Keratinocyte (primary cell): Measurements from ENCODE around the gene LRRC27.

ENCODE experiments used
- EZH2 ChIP-seq: IDR thresholded peaks from one replicate; pipeline ENCODE4 v1.6.1; 2012; ENCODE audit warnings: inconsistent platforms, mild to moderate bottlenecking, low read length, moderate library complexity
- TF ChIP-seq, protein P1 (sequence below), 3 experiments: IDR thresholded peaks in 1 of 3; conservative IDR thresholded peaks in 1 of 3; optimal IDR thresholded peaks in 1 of 3; 2 replicates in 2 of 3; 3 replicates in 1 of 3; pipeline versions ENCODE3 to v1.5.1; 2011; ENCODE audit warnings: low read length in 3 of 3, mild to moderate bottlenecking in 3 of 3, moderate library complexity in 2 of 3, control low read depth in 1 of 3, inconsistent platforms in 1 of 3; ENCODE audit not compliant: insufficient read depth in 2 of 3; ENCODE audit errors: extremely low read depth in 1 of 3

DNA sequence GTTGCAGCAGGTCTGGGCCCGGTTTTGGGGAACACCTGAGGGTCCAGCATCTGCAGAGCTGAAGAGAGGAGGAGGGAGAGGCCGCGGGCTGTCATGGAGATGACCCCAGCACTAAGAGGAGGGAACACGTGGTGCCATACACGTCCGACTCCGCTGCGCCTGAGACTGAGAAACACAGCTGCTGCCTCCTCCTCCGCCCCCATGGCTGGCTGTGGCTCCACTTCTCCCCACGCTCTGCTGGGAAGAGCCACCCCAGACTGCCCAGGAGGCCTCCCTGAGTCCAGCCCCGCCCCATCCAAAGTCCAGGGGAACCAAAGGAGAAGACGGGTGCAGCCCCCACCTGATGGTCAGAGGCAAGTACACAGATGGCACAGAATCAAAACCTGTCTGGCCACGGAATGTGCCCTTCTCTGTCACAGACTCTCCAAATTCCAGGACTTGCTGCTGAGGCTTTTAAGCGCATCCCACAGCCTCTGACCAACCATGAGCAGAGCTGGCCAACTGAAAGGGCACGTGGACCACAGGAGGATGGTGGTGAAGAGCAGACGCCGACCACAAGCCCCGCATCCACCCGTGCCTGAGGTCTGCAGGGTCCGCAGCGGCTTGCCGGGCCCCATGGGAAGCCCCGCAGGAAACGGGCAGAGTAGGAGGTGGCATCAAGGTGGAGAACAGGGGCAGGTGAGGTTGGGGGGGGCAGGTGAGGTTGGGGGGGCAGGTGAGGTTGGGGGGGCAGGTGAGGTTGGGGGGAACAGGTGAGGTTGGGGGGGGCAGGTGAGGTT is 48.2 kb upstream of the LRRC27 start:
- TF ChIP-seq EZH2, result no peak
- TF ChIP-seq, protein P1, sequence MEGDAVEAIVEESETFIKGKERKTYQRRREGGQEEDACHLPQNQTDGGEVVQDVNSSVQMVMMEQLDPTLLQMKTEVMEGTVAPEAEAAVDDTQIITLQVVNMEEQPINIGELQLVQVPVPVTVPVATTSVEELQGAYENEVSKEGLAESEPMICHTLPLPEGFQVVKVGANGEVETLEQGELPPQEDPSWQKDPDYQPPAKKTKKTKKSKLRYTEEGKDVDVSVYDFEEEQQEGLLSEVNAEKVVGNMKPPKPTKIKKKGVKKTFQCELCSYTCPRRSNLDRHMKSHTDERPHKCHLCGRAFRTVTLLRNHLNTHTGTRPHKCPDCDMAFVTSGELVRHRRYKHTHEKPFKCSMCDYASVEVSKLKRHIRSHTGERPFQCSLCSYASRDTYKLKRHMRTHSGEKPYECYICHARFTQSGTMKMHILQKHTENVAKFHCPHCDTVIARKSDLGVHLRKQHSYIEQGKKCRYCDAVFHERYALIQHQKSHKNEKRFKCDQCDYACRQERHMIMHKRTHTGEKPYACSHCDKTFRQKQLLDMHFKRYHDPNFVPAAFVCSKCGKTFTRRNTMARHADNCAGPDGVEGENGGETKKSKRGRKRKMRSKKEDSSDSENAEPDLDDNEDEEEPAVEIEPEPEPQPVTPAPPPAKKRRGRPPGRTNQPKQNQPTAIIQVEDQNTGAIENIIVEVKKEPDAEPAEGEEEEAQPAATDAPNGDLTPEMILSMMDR (optimal IDR thresholded peaks at IDR 0.05 in 1 of 3, IDR thresholded peaks at IDR 0.05 in 1 of 3, conservative IDR thresholded peaks at IDR 0.05 in 1 of 3; ENCODE audit: extremely low read depth in 1 of 3, insufficient read depth in 2 of 3, low read length in 3 of 3), result no peak
